Measurements from ENCODE around the gene C5AR2.
"Not testable (repeated sequence)": the region's sequence is repeated elsewhere in the genome, so short reads cannot be mapped to it uniquely, and the experiment has no call there.

C5AR2 gene

GRCh38 chr19:47339196-47339880 lies 7.4 kb downstream of the C5AR2 start:
- no peak overlapping the region for H3K27ac ChIP-seq
- POLR2A ChIA-PET (ENCODE audit: low non-redundant PET), result no interaction called here
- CTCF ChIA-PET, result interaction anchor here (0.7 to 0.9 kb wide), 2 partner anchors 9 to 52 kb away, joined by 3 read pairs; no protein-coding TSS in a partner anchor
- DNase-seq (ENCODE audit: low spot score), result no peak
- no peak for TF ChIP-seq CTCF (conservative IDR thresholded peaks at IDR 0.05; ENCODE audit: low read depth)

- TF ChIP-seq CTCF (conservative IDR thresholded peaks at IDR 0.05; ENCODE audit: low read depth), result no peak
- DNase-seq (ENCODE audit: low spot score), result no peak
- no peak overlapping the region for H3K27ac ChIP-seq
- ChIA-PET POLR2A (ENCODE audit: low non-redundant PET) (no interaction called here), CTCF (interaction anchor here (0.5 to 0.9 kb wide), 4 partner anchors 9 to 1570 kb away, joined by 3 to 5 read pairs (median 4); partner anchors contain the start of gene DHX34)
These were observed 8.7 kb downstream of the C5AR2 start for GRCh38 chr19:47340477-47341208.

- ChIA-PET POLR2A (ENCODE audit: low non-redundant PET) (no interaction called here), CTCF (interaction anchor here (0.7 kb wide), 1 partner anchor 50 kb away, joined by 4 read pairs; no protein-coding TSS in a partner anchor)
These were observed 9.8 kb downstream of the C5AR2 start for GRCh38 chr19:47341734-47342133.

GRCh38 chr19:47343194-47343802 lies 11.3 kb downstream of the C5AR2 start:
- no peak overlapping the region for H3K27ac ChIP-seq
- ChIA-PET POLR2A (ENCODE audit: low non-redundant PET) (no interaction called here), CTCF (interaction anchor here (0.6 to 0.7 kb wide), 2 partner anchors 11 to 471 kb away, joined by 3 read pairs; no protein-coding TSS in a partner anchor)
- no peak for DNase-seq (ENCODE audit: low spot score)
- no peak for TF ChIP-seq CTCF (conservative IDR thresholded peaks at IDR 0.05; ENCODE audit: low read depth)

More at GRCh38 chr19:47341734-47342133, 9.8 kb downstream of the C5AR2 start:
- TF ChIP-seq CTCF (conservative IDR thresholded peaks at IDR 0.05; ENCODE audit: low read depth), result no peak
- no peak overlapping the region for H3K27ac ChIP-seq
- no peak for DNase-seq (ENCODE audit: low spot score)

GRCh38 chr19:47344425-47344824 lies 12.4 kb downstream of the C5AR2 start:
- ChIA-PET CTCF (interaction anchor here (0.6 to 1.8 kb wide), 3 partner anchors 47 to 309 kb away, joined by 3 to 4 read pairs (median 3); no protein-coding TSS in a partner anchor), POLR2A (ENCODE audit: low non-redundant PET) (no interaction called here)
- no peak for DNase-seq (ENCODE audit: low spot score)
- no peak overlapping the region for H3K27ac ChIP-seq
- TF ChIP-seq CTCF (conservative IDR thresholded peaks at IDR 0.05; ENCODE audit: low read depth), result no peak

- DNase-seq (ENCODE audit: low spot score); H3K27ac ChIP-seq; POLR2A ChIA-PET (ENCODE audit: low non-redundant PET): not testable (repeated sequence)
- CTCF ChIA-PET, result interaction anchor here (1.8 kb wide), 1 partner anchor 45 kb away, joined by 4 read pairs; no protein-coding TSS in a partner anchor
These were observed 14.0 kb downstream of the C5AR2 start for GRCh38 chr19:47346024-47346423.
